ENCODE results near the gene TTBK2.
"Not testable (repeated sequence)": the region's sequence is repeated elsewhere in the genome, so short reads cannot be mapped to it uniquely, and the experiment has no call there.

TTBK2 gene

GRCh38 chr15:42920519-42921341, at the start of gene TTBK2:
Gene TTBK2 (minus strand): TSS chr15:42920778. CDS start chr15:42878617, 42,161 bp downstream.
- in situ Hi-C loops (cut with MboI; ENCODE audit: low sequenced_read_pairs) = no loop called here

GRCh38 chr15:42964476-42964875, 43.9 kb upstream of the TTBK2 start:
- in situ Hi-C loops (cut with MboI; ENCODE audit: low sequenced_read_pairs) = no loop called here

DNA sequence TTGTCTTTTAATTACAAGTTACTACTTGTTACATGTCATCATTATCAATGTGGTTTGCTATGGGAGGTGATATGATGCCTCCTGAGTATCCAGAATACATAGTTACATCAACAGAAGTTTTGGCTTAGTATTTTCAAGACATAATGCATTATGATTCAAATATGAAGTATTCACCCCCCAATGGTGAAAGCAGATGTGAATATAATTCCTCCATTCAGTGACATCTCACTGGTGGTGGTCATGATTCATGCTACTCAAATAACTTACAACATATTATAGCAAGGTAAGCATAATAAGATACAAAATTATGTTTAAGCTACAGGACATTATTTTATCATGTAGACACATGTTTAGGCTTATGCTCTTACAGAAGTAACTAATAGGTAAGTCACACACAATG, 34.9 kb upstream of the TTBK2 start:
- in situ Hi-C loops (cut with MboI; ENCODE audit: low sequenced_read_pairs) = no loop called here

DNA sequence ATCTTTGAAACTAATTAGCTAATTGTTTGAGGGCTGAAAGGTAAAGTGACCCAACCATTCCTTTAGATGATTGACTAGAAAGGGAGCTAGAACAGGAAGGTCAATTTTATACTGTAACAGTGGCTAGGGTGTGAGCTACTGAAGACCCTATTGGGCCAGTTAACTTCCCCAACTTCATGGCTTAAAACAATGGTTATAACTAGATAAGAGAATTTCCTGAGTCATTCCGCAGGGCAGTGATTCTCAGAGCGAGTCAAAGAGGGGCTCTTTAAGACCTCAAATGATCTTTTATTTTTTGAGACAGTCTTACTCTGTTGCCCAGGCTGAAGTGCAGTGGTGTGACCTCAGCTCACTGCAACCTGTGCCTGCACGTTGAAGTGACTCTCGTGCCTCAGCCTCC, 33.7 kb upstream of the TTBK2 start:
- in situ Hi-C loops (cut with MboI; ENCODE audit: low sequenced_read_pairs) = no loop called here

- in situ Hi-C loops (cut with MboI; ENCODE audit: low sequenced_read_pairs) = not testable (repeated sequence)
These were observed 28.3 kb upstream of the TTBK2 start for GRCh38 chr15:42948898-42949297.

DNA sequence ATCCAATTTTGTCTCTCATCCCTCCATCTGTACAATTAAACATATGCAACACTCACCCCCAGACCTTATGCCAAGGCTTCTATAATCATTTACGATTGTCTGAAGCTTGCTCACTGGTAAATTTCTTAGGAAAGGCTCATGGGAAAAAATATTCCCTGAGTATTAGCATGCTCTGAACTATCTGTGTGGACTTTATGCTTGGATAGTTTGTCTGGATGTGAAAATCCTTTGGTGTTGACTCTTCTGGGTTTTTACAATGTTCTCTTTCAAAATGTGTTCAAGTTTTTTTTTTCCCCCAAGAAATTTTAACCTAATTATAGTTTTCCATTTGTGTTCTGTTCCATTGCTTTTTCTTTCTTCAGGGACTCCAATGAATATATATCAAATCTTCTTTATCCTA, 19.9 kb upstream of the TTBK2 start:
- in situ Hi-C loops (cut with MboI; ENCODE audit: low sequenced_read_pairs) = no loop called here

GRCh38 chr15:42939841-42940240, 19.3 kb upstream of the TTBK2 start:
- in situ Hi-C loops (cut with MboI; ENCODE audit: low sequenced_read_pairs) = no loop called here

DNA sequence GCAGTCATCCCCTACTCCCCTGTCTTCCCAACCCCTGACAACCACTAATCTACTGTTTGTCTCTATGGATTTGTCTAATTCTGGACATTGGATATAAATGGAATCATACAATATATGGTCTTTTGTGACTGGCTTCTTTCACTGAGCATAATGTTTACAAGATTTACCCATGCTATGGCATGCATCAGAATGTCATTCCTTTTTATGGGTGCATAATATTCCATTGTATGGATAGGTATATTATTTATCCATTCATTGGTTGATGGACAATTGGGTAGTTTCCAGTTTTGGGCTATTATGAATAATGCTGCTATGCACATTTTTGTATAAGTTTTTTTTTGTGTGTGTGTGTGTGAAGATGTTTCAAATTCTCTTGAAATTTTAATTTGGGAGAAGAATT, 16.6 kb upstream of the TTBK2 start:
- in situ Hi-C loops (cut with MboI; ENCODE audit: low sequenced_read_pairs) = no loop called here

DNA sequence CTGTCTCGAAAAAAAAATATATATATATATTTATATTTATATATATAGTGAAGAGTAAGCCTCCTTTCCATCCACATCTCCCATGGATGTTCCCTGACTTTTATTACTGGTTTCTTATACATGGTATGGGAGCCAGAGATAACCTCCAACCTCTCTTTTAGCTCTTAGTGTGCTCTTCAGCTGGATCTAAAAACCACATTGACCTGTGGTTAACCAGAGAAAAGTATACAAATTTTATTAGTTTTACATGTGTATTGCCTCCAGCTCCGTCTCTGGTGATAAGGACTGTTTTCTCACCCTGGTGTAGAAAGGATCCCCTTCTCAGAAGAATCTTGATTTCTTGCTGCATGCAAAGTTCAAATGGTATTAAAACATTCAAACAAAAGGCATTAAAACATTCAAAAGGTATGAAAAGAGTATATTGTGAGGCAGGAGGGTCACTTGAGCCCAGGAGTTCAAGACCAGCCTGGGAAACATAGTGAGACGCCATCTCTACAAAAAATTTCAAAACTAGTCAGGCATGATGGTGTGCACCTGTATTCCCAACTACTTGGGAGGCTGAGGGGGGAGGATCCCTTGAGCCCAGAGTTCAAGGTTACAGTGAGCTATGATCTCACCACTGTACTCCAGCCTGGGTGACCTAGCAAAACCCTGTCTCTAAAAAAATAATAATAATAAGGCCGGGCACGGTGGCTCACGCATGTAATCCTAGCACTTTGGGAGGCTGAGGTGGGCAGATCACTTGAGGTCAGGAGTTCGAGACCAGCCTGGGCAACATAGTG, 13.5 kb upstream of the TTBK2 start:
- in situ Hi-C loops (cut with MboI; ENCODE audit: low sequenced_read_pairs) = no loop called here

- in situ Hi-C loops (cut with MboI; ENCODE audit: low sequenced_read_pairs) = no loop called here
These were observed 12.4 kb upstream of the TTBK2 start for GRCh38 chr15:42932833-42933515.

GRCh38 chr15:42931702-42932486, 11.3 kb upstream of the TTBK2 start:
- in situ Hi-C loops (cut with MboI; ENCODE audit: low sequenced_read_pairs) = no loop called here

- in situ Hi-C loops (cut with MboI; ENCODE audit: low sequenced_read_pairs) = no loop called here
These were observed 8.8 kb upstream of the TTBK2 start for GRCh38 chr15:42929306-42929848.

DNA sequence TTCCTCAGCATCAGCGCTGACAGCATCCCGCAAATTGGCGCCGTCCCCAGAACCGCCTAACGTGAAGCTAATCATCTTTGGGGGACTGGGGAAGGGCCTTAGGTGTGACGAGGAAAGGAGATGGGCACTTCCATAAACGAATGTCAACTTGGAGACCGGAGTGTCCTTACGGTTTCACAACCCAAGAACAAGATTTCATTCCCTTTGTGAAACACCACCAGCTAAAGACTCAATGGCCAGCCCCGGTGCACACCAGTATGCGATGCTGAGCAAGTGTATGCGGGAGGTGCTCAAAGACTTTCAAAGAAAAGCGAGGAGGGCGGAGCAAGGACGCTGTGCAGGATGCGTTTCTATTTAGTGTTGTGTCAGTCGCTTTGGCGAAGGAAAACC, 759 bp upstream of the TTBK2 start:
- in situ Hi-C loops (cut with MboI; ENCODE audit: low sequenced_read_pairs) = no loop called here

DNA sequence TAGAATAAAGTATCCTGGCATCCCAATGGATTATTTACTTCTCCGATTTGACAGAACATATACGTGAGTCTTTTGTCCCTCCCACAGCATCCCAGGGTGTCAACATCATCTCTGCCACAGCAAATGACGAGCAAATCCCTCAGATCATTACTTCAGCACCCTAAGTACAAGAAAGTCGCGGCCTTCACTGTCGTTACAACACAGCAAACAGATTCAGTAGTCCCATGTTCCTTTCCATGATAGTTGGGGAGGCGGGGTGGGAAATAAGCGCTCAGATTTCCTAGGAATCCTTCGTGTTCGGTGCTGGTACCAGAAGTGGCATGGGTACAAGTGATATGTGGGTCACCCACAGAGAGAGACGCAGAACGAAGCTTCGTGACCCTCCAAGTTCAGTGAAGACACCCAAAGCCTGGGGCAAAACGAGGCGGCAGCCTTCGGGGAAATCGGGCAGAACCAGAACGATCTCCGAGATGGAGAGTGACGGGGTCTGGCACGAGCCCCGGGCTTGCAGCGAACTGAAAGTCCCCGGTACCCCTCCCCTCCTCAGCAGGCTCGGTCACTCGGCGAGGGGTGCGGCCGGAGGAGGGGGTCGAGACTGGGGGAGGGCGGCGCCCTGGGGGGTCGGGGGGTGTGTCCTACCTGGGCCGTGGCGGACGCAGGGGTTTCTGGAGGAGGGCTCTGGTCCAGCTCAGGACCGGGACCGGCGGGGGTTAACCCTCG, 619 bp downstream of the TTBK2 start:
- in situ Hi-C loops (cut with MboI; ENCODE audit: low sequenced_read_pairs) = no loop called here

- in situ Hi-C loops (cut with MboI; ENCODE audit: low sequenced_read_pairs) = no loop called here
These were observed 1.3 kb downstream of the TTBK2 start for GRCh38 chr15:42919308-42919707.

- in situ Hi-C loops (cut with MboI; ENCODE audit: low sequenced_read_pairs) = no loop called here
These were observed 2.5 kb downstream of the TTBK2 start for GRCh38 chr15:42918047-42918446.

DNA sequence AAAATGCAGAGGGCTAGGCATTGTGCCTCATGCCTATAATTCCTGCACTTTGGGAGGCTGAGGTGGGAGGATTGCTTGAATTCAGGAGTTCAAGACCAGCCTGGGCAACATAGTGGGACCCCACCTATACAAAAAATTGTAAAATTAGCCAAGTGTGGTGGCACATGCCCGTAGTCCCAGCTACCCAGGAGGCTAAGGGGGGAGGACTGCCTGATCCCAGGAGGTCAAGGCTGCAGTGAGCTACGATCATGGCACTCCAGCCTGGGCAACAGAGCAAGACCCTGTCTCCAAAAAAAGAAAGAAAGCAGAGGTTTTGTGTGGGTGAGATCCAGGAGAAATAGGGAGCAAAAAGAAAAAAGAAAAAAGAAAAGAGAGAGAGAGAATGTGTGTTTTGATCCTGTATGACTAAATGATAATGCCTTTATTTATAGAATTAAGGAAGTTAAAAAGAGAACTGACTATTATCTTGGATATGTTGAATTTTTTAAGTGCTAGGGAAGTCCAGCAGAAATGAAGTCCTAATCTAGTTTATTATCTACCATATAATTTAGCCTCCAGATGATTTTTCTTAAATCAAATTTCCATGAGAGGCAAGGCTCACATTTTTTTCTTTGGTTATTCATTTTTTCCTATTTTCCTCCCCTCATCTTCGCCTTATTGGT, 4.8 kb downstream of the TTBK2 start:
- in situ Hi-C loops (cut with MboI; ENCODE audit: low sequenced_read_pairs) = no loop called here

- in situ Hi-C loops (cut with MboI; ENCODE audit: low sequenced_read_pairs) = no loop called here
These were observed 5.7 kb downstream of the TTBK2 start for GRCh38 chr15:42914728-42915497.
